Activated T-helper 1 cell treated with anti-CD3 and anti-CD28 coated beads, Interleukin-2, amount 50 U/mL, for 16 hours (primary cell): ENCODE results near the gene SFXN5.
A peak's percentile ranks its signal among the peaks of the same experiment; 100 is the strongest.
"Not testable (repeated sequence)": the region's sequence is repeated elsewhere in the genome, so short reads cannot be mapped to it uniquely, and the experiment has no call there.

Experiments
- DNase-seq, 2 donors: peaks; one replicate each; pipeline ENCODE4 v3.0.0-alpha.2; 2020; ENCODE audit warnings: low read depth in 1 of 2, low spot score in 1 of 2

SFXN5 gene, protein sequence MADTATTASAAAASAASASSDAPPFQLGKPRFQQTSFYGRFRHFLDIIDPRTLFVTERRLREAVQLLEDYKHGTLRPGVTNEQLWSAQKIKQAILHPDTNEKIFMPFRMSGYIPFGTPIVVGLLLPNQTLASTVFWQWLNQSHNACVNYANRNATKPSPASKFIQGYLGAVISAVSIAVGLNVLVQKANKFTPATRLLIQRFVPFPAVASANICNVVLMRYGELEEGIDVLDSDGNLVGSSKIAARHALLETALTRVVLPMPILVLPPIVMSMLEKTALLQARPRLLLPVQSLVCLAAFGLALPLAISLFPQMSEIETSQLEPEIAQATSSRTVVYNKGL

DNA sequence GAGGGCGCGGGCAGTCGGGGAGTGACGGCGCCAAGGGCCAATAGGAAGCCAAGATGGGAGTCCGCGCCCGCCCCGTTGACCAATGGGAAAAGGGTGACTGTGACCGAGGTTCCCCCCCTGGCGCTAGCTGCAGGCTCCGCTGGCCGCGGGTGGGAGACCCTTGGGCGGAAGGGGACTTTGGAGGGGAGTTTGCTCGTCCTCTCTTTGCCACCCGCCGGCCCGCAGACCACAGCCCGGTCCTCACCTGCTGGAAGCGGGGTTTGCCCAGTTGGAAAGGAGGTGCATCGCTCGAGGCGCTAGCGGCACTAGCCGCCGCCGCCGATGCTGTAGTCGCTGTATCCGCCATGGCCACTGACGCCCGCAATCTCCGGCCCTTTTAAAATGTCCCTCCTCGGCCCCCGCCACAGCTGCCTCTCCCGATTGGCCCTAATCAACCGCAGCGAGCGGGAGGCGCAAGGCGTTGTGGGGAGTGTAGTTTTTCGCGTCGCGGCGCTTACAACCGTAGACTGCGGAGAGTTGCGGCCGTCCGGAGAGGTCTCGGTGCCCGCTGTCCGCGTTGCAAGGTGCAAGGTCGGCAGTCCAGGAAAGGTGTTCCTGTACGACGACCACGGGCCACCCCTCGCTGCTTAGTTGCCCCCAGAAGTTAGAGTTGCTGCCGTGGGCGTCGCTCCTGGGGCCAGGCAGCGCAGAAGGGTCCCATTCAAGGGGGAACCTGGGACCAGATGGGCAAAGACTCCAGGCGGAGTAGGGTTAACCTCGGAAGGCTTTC is at the start of gene SFXN5:
Gene SFXN5 (minus strand): TSS at position 353 of the 769 bp plus-strand sequence. CDS start 7 bp downstream, at position 346.
- DNase-seq: peak; percentile 90

DNA sequence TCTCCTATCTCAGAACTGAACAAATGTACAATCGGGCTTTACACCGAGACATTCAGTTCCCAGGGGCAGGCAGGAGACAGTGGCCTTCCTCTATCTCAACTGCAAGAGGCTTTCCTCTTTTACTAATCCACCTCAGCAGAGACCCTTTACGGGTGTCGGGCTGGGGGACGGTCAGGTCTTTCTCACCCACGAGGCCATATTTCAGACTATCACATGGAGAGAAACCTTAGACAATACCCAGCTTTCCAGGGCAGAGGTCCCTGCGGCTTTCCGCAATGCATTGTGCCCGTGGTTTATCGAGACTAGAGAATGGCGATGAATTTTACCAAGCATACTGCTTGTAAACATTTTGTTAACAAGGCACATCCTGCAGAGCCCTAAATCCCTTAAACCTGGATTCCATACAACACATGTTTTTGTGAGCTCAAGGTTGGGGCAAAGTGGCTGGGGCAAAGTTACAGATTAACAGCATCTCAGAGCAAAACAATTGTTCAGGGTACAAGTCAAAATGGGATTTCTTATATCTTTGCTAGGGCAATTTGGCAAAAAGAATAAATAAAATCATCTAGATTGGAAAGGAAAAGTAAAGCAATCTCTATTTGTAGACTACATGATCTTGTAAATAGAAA is 48.2 kb upstream of the SFXN5 start:
- DNase-seq: not testable (repeated sequence)

DNA sequence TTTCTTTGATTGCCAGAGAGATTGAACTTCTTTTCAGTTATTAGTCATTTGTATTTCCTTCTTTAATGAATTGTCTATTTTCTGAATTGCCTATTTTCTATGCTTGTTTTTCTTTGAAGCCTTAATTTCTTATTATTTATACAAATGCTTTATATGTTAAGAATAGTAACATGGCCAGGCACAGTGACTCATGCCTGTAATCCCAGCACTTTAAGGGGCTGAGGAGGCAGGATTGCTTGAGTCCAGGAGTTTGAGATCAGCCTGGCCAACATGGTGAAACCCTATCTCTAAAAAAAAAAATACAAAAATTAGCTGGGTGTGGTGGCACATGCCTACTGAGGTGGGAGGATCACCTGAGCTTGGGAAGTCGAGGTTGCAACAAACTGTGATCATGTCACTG is 45.9 kb upstream of the SFXN5 start:
- DNase-seq: no peak

DNA sequence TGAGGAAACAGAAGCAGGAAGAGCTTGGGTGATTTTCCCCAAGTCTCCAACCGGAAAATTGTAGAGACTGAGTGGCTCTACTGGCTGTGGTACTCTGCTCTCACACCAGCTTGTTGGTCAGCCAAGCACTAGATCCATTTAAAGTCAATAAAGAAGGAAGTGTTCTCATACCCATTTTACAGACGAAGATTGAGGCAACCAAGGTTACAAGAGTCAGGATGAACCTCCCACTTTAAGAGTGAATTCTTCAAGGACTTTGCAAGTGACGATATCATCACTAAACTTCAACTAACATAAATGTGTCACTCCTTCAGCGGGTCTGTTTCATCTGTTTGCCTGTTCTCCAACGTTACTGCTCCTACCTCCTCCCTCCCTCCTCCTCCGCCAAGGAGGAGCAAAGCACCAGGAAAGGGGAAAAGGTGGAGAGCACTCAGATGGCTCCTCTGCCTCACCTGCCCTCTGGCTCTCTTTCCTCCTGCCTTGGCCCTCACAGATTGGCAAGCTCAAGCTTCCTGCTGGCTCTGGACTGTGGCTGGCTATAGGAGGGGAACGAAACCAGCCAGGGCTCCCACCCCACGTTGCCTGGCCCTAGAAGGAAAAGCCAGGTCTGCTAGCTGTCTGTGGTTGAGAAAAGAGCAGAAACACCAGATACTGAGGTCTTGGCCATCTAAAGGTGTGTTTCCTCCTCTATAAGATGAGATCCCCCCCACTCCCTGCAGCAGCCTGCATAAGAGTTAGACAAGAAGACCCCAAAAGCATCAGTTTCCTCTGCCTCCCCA is 44.9 kb upstream of the SFXN5 start:
- no peak for DNase-seq

DNA sequence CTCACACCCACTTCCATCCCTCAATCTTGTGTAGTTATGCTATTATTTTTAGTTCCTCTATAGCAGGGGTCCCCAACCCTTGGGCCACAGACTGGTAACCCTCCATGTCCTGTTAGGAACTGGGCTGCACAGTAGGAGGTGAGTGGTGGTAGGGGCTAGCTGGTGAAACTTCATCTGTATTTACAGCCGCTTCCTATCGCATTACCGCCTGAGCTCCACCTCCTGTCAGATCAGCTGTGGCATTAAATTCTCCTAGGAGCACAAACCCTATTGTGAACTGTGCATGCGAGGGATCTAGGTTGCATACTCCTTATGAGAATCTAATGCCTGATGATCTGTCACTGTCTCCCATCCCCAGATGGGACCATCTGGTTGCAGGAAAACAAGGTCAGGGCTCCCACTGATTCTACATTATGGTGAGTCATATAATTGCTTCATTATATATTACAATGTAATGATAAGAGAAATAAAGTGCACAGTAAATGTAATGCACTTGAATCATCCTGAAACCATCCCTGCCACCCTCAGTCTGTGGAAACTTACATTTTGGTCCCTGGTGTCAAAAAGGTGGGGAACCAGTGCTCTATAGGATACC is 42.9 kb upstream of the SFXN5 start:
- DNase-seq: no peak

DNA sequence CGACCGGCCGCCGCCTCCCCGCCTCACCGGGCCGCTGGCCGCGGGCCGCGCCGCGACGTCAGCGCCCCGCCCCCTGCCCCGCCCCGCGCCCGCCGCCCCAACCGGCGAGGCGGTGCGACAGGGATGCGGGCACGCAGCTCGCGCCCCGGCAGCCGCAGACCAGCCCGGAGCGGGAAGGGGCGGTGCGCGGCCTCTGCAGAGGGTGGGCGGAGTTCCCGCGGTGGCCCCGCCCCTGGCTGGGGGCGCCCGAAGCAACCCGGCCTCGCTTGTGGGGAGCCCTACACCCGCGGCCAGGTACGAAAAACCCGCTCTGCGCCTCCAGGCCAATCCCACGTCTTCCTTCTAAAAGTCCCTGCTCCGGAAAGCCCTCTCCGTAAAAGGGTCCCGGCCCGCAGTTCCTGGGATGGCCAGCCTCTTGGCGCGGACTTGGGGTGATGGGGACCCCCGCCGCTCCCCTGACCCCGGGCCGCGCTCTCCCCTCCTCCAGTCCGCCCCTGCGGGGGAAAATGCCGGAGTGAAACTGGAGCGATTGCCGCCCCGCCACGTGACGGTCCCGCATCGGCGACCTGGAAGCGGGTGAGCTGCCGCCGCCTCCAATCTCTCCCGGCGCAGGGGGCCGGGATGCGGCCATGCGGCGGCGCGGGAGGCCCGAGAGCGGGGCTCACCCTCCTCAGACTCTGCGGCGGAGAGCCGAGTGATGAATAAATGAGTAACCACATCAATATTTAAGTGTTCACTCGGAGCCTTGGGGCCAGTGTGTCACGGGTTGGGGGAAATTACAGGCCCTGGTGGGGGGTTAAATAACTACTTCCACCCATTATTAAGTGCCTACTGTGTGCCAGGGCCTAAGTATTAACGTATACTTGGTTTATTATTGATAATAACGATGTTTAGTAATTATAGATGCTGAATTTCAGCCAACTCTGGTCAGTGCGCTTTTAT is 41.7 kb upstream of the SFXN5 start, which contains the start of gene RAB11FIP5:
Gene RAB11FIP5 (minus strand): TSS at position 36 of the 942 bp plus-strand sequence. CDS start 171 bp downstream, outside the sequence.
- DNase-seq: peak; percentile 45 to 74

DNA sequence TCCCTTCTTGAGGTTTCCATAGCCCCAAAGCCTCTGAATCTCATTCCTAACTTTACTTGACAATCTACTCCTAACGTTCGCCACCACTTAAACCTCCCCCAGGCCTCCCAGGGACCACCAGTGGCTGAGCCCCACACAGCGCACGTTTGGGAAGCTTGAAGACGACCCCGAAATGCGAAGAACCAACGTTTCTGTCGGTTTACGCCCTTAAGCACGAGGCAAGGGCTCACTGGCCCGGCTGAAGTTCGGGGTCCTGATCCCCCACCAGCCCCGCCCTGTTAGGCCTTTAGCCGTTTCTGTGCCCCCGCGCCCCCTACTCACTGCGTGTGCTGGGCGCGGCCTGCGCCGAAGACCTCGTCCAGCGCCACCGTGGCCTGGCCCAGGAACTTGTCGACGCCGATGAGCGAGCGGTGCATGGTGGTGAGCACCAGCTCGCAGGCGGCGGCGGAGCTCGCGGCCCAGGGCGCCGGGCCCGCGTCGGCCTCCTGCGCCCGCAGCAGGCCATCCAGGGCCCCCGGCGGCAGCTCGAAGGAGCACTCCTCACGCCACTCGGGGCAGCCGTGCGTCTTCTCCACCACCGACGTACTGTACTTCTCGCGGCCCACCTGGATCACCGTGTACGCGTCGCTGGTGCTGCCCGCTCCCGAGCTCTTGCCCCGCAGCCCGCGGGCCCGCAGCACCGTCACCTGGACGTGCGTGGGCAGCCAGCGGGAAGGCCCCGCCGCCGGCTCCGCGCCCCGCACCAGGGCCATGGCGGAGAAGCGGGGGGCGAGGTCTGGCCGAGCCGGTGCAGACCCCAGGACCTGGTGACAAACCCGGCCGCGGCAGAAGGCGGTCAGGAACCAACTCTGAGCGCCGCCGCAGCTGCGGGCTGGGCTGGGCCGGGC is 40.8 kb upstream of the SFXN5 start:
- DNase-seq: peak in 1 of 2 donors; percentile 7

DNA sequence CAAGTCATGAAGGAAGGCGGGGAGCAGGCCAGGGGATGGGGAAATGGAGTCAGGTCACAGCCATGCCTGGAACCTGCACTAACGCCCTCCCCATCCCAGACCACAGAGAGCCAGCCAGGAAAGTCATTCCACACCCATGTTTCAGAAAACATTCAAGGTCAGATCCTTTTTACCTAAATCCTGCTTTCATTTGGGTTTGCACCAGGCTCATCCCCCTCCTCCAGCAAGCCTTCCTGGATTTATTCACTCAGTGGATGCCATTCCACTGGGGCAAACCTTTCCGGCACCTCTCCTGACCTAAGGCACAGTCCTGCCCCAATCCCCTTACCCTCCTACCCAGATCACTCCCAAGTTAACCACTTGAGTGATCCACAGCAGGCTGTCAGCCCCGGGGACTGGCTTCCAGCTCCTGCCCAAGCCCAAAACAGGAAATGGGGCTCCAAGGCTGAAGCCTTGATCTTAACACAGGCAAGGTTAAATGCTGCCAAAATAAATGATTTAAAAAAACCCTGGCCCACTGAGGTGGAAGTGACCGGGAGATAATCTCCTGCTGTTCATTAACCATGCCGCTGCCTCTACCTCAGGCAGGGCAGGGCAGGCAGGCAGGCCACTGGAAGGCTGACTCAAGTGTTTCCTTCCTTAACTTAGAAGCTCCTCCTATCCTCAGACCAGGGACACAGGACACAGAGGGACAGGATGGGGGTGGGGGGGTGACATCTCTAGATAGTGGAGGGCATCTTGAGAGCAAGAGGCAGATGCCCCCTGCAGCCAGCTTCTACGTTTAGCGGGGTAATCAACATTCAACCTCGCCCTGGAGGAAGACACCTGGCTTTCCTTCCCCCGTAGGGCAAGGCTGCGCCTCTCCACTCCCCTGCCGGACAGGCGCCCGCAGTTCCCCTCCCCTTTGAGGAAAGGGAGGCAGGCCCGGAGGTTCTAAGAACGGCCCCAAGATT is 39.8 kb upstream of the SFXN5 start:
- DNase-seq: no peak

DNA sequence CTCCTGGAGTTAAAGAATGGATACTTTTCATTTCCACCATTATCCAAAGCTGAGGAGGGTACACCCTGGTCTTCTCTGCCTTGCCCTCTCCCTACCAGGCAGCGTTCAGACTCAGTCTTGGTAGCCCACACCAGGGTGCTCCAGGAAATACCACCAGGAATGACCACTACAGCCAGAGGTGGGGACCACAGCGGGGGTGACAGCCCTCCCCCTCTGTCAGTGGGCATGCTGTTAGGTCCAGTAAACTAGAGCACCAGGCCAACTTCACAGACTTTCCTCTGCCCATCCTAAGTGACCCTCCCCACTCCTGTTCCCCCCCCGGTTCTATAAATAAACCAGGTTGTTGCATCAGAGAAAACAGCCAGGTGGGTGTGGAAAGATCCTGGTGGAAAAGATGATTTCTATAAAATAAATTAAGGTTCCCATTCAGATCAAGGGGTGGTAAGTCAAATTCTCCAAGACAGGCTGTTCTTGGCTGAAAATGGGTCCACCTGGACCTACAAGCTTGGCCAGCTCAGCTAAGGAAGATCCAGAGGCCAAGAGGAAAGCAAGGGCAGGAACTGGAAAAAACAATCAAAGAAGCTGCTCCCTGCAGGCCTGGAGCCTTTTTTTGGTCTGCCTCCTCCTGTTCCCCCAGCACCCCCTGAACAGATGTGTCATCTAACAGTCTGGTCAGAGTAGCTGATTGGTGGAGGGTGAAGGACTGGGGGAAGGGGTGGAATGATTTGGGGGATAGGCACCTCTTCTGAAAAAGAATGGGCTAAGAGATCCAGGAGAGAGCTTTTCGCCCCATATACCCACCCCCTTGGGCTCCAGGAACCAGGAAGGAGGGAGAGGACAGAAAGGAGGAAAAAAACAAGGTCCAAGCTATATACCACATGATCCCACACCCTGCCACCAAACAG is 38.9 kb upstream of the SFXN5 start:
- DNase-seq: no peak

DNA sequence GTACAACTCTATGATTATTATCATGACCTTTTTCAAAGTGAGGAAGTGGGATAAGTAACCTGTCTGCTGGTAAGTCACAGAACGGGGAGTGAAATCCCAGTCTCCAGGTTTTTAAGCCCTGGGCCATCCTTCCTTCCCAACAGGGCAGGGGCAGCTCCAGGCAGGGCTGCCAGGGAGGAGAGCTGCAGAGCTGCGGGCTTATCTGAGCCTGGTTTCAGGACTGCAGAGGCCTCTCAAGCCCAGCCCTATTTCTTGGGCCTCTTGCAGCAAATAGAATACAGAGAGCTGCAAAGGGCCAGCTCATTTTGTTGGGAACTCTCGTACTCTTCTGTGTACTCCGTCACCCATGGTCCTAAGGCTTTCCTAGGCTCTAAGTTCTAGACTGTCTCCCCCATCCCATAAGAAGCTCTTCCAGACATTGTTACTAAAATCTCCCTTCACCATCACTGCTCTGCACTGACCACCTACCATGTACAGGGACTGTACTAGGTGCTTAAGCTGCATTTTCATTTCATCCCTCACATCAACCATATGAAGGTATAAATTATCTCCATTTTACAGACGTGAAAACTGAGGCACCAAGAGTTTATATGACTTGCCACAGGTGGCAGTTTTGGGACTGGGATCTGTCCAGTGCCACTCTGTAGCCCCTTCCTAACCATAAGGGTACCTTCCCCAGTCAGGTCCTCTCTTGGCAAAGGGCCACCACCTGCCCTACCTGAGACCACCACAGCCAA is 38.1 kb upstream of the SFXN5 start:
- DNase-seq: no peak

DNA sequence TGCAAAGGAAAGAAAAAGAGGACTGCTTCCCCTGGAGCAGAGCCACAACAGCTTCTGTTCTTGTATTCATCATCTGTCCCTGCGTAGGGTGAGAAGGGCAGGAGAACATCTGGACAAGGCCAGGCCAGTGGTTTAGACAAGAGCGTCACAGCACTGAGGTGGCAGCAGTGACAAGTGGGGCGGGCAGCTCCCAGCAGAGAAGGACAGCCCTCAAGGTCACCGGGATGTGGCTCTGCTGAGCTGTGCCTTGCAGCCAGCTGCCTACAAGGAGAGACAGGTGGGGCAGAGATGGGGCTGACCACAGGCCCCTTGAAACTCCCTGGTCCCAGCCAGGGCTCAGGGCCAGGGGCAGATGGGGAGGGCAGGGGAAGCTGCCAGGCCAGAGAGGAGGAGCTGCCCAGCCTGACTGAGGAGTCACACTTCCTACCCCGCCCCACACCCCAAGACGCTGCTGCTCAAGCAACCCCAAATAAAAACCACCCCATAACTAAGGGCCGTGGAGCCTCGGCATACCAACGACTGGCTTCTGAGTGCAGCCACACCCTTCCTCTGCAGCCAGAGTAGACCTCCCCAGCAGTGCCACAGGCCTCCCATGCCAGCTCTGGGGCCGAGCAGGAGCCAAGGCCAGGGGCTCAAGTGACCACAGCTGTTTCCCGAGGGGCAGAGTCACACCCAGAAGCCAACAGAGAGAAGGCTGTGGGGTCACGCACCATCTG is 35.9 kb upstream of the SFXN5 start:
- no peak for DNase-seq

DNA sequence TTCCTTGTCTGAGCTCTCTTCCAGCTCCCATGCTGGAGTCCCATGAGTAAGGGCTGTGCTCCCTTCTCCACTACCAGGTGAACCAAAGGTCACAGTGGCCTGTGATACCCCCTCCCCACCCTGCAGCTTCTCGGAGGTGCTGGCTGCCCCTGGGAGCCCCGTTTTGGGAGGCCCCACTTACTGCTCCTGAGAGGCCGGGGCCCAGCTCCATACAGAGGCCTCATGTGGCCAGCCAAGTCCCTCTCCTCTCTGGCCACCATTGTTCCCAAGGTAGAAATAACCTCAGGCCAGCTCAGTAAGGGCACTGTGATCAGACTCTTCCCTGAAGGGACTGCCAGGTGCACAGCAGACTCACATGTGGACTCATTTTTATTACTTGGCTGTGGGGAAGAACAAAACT is 35.3 kb upstream of the SFXN5 start:
- no peak for DNase-seq

DNA sequence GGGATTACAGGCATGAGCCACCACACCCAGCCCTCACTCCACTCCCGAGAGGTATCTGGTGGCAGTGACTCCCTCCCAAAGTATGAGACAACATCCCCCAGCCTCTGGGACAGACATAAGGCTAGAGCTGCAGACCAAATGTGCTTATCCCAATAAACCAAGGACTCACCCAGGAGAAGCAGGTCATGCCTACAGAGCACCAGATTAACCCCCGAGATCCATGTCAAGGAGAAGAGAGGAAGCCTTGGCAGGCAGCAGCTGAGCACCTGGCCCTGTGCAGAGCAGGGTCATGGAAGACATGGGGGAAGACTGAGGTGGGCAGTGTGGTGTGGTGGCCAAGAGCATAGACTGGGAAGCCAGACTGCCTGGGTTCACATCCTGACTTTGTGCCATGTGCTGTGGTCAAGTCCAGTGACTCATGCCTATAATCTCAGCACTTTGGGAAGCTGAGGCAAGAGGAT is 34.0 kb upstream of the SFXN5 start:
- DNase-seq: no peak

DNA sequence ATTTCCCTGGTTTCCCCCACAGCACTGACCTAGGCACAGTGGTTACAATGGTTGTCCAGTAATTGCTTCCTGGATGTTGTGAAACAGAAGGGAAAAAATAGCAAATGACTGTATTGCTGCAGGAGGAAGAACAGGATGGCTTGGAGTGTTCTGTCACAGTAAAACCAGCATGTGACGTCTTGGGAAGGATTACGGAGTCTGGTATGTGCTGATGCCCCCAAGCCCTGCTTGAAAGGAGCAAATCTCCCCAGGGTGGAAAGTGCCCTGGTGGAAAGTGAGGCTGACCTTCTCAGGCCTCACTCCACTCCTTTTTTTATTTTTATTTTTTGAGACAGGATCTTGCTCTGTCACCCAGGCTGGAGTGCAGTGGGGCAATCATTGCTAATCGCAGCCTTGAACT is 33.4 kb upstream of the SFXN5 start:
- DNase-seq: no peak

DNA sequence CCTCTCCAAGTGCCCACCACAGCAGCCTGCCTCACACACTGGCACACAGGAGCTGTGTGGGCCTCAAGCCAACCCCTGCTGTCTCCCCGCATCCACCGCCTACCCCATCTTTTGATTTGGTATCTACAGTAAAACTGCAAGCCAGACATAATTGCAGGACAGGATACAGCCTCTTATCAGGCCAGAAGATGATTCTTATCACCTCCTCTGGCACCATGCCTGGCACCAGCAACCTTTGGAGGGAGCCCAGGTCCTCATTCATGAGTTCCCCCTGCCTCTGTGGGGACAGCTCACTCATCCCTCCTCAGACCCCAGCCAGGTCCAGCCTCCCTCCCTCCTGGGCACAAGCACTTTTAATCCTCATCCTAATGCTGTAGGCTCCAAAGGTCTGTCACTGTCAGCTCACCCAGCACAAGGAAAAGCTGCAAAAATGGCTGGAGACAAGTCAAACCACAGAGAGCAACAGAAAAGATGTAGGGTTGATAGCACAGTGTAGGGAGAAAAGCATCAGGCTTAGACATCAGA is 31.6 kb upstream of the SFXN5 start:
- DNase-seq: no peak
